A673 (cell line): Measurements from ENCODE around the gene ANO1. TPM values are rescaled to one million over a fixed set of nuclear protein-coding genes. Genes with fewer than 3 reads are reported as not detected.
"Not testable (repeated sequence)": the region's sequence is repeated elsewhere in the genome, so short reads cannot be mapped to it uniquely, and the experiment has no call there.

Experiments used
- BruUV-seq: library from RNA; stranded (reverse); fragments of 400-500 nt; replicated peaks from 2 replicates; lab custom pipeline; 2021; lab: Mats Ljungman, UMichigan
- CTCF ChIA-PET: fragments of 300-600 bp; sonication (Branson Sonifier 250); formaldehyde crosslinking; loops from one replicate; lab custom pipeline; 2022; ENCODE audit warnings: antibody characterized with exemption; lab: Charles Lee
- POLR2A ChIA-PET: fragments of 300-600 bp; sonication (Branson Sonifier 250); formaldehyde crosslinking; loops from one replicate; lab custom pipeline; 2022; ENCODE audit warnings: antibody characterized with exemption; ENCODE audit not compliant: low non-redundant PET; lab: Charles Lee
- DNase-seq: peaks from one replicate; pipeline ENCODE4 v3.0.0-alpha.2; 2015; ENCODE audit warnings: low spot score
- H3K27ac ChIP-seq: fragments of 200-600 bp; sonication (generic); 2 replicates; pipeline ENCODE4 v1.5.1; 2016; ENCODE audit warnings: mixed run types, low read depth, mild to moderate bottlenecking, mixed read lengths, antibody characterized with exemption, low read length; ENCODE audit not compliant: poor library complexity, severe bottlenecking
- H3K27me3 ChIP-seq: fragments of 200-600 bp; sonication (generic); replicated peaks from 2 replicates; pipeline ENCODE4 v1.6.1; 2017; ENCODE audit warnings: mixed run types, low read depth, mild to moderate bottlenecking, mixed read lengths, antibody characterized with exemption, low read length; ENCODE audit not compliant: insufficient read depth, poor library complexity
- H3K36me3 ChIP-seq: fragments of 200-600 bp; sonication (generic); 2 replicates; pipeline ENCODE4 v1.6.1; 2016; ENCODE audit warnings: mixed run types, mild to moderate bottlenecking, mixed read lengths, antibody characterized with exemption, low read length; ENCODE audit not compliant: insufficient read depth, poor library complexity, severe bottlenecking
- H3K4me1 ChIP-seq: fragments of 200-600 bp; sonication (generic); 2 replicates; pipeline ENCODE4 v1.6.1; 2017; ENCODE audit warnings: mixed run types, mild to moderate bottlenecking, mixed read lengths, antibody characterized with exemption, low read length; ENCODE audit not compliant: insufficient read depth, poor library complexity, severe bottlenecking
- H3K4me3 ChIP-seq: fragments of 200-600 bp; sonication (generic); 2 replicates; pipeline ENCODE4 v1.5.1; 2016; ENCODE audit warnings: low read depth, mixed run types, mild to moderate bottlenecking, mixed read lengths, low read length; ENCODE audit not compliant: poor library complexity, severe bottlenecking
- H3K9me3 ChIP-seq: fragments of 200-600 bp; sonication (generic); 2 replicates; pipeline ENCODE4 v1.6.1; 2016; ENCODE audit warnings: mixed run types, low read depth, mild to moderate bottlenecking, mixed read lengths, antibody characterized with exemption, low read length; ENCODE audit not compliant: poor library complexity, severe bottlenecking
- EZH2 ChIP-seq: fragments of 200-600 bp; sonication (generic); IDR thresholded peaks from 2 replicates; pipeline ENCODE4 v1.6.1; 2017; ENCODE audit warnings: borderline replicate concordance, low read depth, mild to moderate bottlenecking, mixed read lengths, antibody characterized with exemption, low read length; ENCODE audit not compliant: poor library complexity, severe bottlenecking
- intact Hi-C: fragments of 100-400 bp; cut with micrococcal nuclease; formaldehyde crosslinking; loops from one replicate; pipeline ENCODE4 v1.10.0; 2022; ENCODE audit not compliant: unreplicated experiment
- total RNA-seq: library from RNA; stranded (reverse); gene quantifications from 2 replicates; pipeline ENCODE4 v1.2.3, GENCODE V29; 2021
- TF ChIP-seq, protein P1 (sequence below): fragments of 300-800, 200-600 bp; sonication (generic); conservative IDR thresholded peaks from 2 replicates; pipeline ENCODE4 v1.5.1; 2017; ENCODE audit warnings: low read depth, mild to moderate bottlenecking, antibody characterized with exemption, low read length, moderate library complexity, mixed read lengths

The ANO1 gene
- total RNA-seq, 1 experiment from 2014 or later = 0.90 TPM

DNA sequence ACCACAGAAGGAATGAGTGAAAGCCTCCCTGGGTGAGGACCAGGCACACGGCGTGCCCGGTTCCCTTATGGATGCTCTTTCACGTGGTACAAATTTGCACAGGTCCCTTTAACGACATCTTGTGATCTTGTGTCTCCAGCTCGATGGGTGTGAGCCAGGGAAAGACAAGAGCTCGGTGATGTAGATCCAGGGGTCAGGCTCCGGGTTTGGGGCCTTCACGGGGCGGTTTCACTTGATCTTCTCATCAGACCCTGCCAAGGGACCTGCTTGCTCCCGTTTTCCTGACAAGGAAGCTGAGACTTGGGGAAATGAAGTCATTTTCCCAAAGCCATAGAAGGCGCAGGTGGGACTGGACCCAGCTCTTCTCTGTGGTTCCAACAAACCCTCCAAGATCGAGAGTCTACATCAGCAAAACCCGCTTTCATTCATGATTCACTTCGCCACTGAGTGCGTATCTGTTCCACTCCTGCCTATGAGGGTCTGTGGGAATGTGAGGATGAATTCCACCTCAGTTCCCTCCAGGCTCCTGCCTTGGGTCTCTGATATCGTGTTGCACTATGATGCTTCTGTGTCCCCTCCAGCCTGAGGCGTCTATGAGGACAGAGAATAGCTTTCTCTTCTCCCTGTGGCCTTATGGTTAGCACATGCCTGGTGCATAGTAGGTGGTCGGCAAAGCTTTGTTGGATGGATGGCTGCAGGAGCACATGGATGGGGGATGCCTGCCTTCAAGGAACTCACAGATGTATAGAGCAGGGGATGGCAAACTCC, 45.0 kb upstream of the ANO1 start:
- Histone ChIP-seq H3K4me1 (no peaks in the 10 kb centered on the region), H3K27me3 (peaks cover 5% of the 10 kb centered on the region), H3K27ac (no peak overlapping the region), H3K36me3 (no peaks in the 10 kb centered on the region), H3K9me3 (peaks cover 7% of the 10 kb centered on the region), H3K4me3 (no peak overlapping the region)
- DNase-seq = no peak
- intact Hi-C loops = no loop called here
- ChIA-PET POLR2A (interaction anchor here (0.5 kb wide), 1 partner anchor 26 kb away, joined by 7 read pairs; no protein-coding TSS in a partner anchor), CTCF (no interaction called here)
- no TSS peak for BruUV-seq
- TF ChIP-seq, protein P1, sequence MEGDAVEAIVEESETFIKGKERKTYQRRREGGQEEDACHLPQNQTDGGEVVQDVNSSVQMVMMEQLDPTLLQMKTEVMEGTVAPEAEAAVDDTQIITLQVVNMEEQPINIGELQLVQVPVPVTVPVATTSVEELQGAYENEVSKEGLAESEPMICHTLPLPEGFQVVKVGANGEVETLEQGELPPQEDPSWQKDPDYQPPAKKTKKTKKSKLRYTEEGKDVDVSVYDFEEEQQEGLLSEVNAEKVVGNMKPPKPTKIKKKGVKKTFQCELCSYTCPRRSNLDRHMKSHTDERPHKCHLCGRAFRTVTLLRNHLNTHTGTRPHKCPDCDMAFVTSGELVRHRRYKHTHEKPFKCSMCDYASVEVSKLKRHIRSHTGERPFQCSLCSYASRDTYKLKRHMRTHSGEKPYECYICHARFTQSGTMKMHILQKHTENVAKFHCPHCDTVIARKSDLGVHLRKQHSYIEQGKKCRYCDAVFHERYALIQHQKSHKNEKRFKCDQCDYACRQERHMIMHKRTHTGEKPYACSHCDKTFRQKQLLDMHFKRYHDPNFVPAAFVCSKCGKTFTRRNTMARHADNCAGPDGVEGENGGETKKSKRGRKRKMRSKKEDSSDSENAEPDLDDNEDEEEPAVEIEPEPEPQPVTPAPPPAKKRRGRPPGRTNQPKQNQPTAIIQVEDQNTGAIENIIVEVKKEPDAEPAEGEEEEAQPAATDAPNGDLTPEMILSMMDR = no peak
- no peak for TF ChIP-seq EZH2

- Histone ChIP-seq H3K4me3 (no peak overlapping the region), H3K27me3 (peaks cover 5% of the 10 kb centered on the region), H3K9me3 (peaks cover 11% of the 10 kb centered on the region), H3K4me1 (no peaks in the 10 kb centered on the region), H3K36me3 (no peaks in the 10 kb centered on the region), H3K27ac (no peak overlapping the region)
- no peak for DNase-seq
- intact Hi-C loops = no loop called here
- ChIA-PET POLR2A (no interaction called here), CTCF (no interaction called here)
- no peak for TF ChIP-seq EZH2
- BruUV-seq = no TSS peak
Measured at GRCh38 chr11:70033711-70034070, 44.4 kb upstream of the ANO1 start.

GRCh38 chr11:70034740-70035365, 43.3 kb upstream of the ANO1 start:
- no peak overlapping the region for H3K4me3 ChIP-seq
- CTCF ChIA-PET = no interaction called here
- no peaks in the 10 kb centered on the region for H3K4me1 ChIP-seq
- intact Hi-C loops = no loop called here
- no TSS peak for BruUV-seq
- POLR2A ChIA-PET = no interaction called here
- H3K36me3 ChIP-seq = no peaks in the 10 kb centered on the region
- DNase-seq = no peak
- no peak overlapping the region for H3K27ac ChIP-seq
- peaks cover 5% of the 10 kb centered on the region for H3K27me3 ChIP-seq
- TF ChIP-seq, protein P1 = no peak
- no peak for TF ChIP-seq EZH2
- H3K9me3 ChIP-seq = peaks cover 12% of the 10 kb centered on the region

DNA sequence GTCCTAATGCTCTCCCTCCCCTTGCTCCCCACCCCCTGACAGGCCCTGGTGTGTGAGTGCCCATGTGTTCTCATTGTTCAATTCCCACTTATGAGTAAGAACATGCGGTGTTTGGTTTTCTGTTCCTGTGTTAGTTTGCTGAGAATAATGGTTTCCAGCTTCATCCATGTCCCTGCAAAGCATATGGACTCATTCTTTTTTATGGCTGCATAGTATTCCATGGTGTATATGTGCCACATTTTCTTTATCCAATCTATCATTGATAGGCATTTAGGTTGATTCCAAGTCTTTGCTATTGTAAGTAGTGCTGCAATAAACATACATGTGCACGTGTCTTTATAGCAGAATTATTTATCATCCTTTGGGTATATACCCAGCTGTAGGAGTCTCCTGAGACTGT, 42.5 kb upstream of the ANO1 start:
- H3K27ac ChIP-seq, BruUV-seq, H3K4me1 ChIP-seq, H3K4me3 ChIP-seq, POLR2A ChIA-PET, H3K36me3 ChIP-seq, intact Hi-C loops, CTCF ChIA-PET, H3K27me3 ChIP-seq, DNase-seq: not testable (repeated sequence)
- H3K9me3 ChIP-seq = peaks cover 12% of the 10 kb centered on the region
